Anterior cingulate cortex (tissue), 58 donors: ENCODE results near the gene KDM1A.

Experiments
- DNase-seq, 58 donors: peaks; one replicate each; lab custom pipeline; 2025; lab: John Stamatoyannopoulos, UW

KDM1A gene

GRCh38 chr1:23126801-23127200 is 107.5 kb downstream of the KDM1A start:
- no peak for DNase-seq

- no peak for DNase-seq
Observed at GRCh38 chr1:23129846-23130245, 110.6 kb downstream of the KDM1A start.

- DNase-seq = no peak
Observed at GRCh38 chr1:23132033-23132432, 112.8 kb downstream of the KDM1A start.
